GM23248 (cell line): ENCODE measurements around the gene C1RL. TPM values are rescaled to one million over a fixed set of nuclear protein-coding genes. Genes with fewer than 3 reads are reported as not detected.

Experiments
- DNase-seq: peaks from one replicate; pipeline ENCODE4 v3.0.0-alpha.2; 2015
- H2AFZ ChIP-seq: fragments of 200-600 bp; sonication (generic); 2 replicates; pipeline ENCODE4 v1.6.1; 2016; ENCODE audit warnings: antibody characterized with exemption
- H3F3A ChIP-seq: fragments of 200-600 bp; sonication (generic); 2 replicates; pipeline ENCODE4 v1.6.1; 2016; ENCODE audit warnings: mild to moderate bottlenecking, antibody characterized with exemption, mixed run types; ENCODE audit not compliant: insufficient read depth
- H3K27ac ChIP-seq: fragments of 200-600 bp; sonication (generic); 2 replicates; pipeline ENCODE4 v1.5.1; 2016; ENCODE audit warnings: mild to moderate bottlenecking
- H3K27me3 ChIP-seq: fragments of 200-600 bp; sonication (generic); replicated peaks from 2 replicates; pipeline ENCODE4 v1.6.1; 2016; ENCODE audit warnings: mild to moderate bottlenecking; ENCODE audit not compliant: insufficient read depth
- H3K36me3 ChIP-seq: fragments of 200-600 bp; sonication (generic); 2 replicates; pipeline ENCODE4 v1.6.1; 2016; ENCODE audit warnings: low read depth, mild to moderate bottlenecking
- H3K4me1 ChIP-seq: fragments of 200-600 bp; sonication (generic); 2 replicates; pipeline ENCODE4 v1.6.1; 2016; ENCODE audit warnings: mild to moderate bottlenecking; ENCODE audit not compliant: insufficient read depth
- H3K4me2 ChIP-seq: fragments of 200-600 bp; sonication (generic); one replicate; pipeline ENCODE4 v1.6.1; 2016; ENCODE audit warnings: mild to moderate bottlenecking; ENCODE audit not compliant: unreplicated experiment
- H3K4me3 ChIP-seq: fragments of 200-600 bp; sonication (generic); 2 replicates; pipeline ENCODE4 v1.5.1; 2016; ENCODE audit warnings: mild to moderate bottlenecking
- H3K79me2 ChIP-seq: fragments of 200-600 bp; sonication (generic); 2 replicates; pipeline ENCODE4 v1.6.1; 2016; ENCODE audit warnings: mild to moderate bottlenecking; ENCODE audit not compliant: insufficient read depth
- H3K9ac ChIP-seq: fragments of 200-600 bp; sonication (generic); 2 replicates; pipeline ENCODE4 v1.6.1; 2016; ENCODE audit warnings: mild to moderate bottlenecking
- H3K9me2 ChIP-seq: fragments of 200-600 bp; sonication (generic); 2 replicates; pipeline ENCODE4 v1.6.1; 2016; ENCODE audit warnings: mixed run types, mild to moderate bottlenecking, moderate library complexity; ENCODE audit not compliant: insufficient read depth
- H3K9me3 ChIP-seq: fragments of 200-600 bp; sonication (generic); one replicate; pipeline ENCODE4 v1.6.1; 2017; ENCODE audit warnings: low read depth
- H4K20me1 ChIP-seq: fragments of 200-600 bp; sonication (generic); 2 replicates; pipeline ENCODE4 v1.6.0; 2016; ENCODE audit not compliant: insufficient read depth
- EZH2 ChIP-seq: fragments of 200-600 bp; sonication (generic); IDR thresholded peaks from 2 replicates; pipeline ENCODE4 v1.6.1; 2018; ENCODE audit warnings: antibody characterized with exemption, mild to moderate bottlenecking; ENCODE audit not compliant: insufficient read depth, poor library complexity, severe bottlenecking
- EZH2phosphoT487 ChIP-seq: fragments of 200-600 bp; sonication (generic); IDR thresholded peaks from 2 replicates; pipeline ENCODE4 v1.6.1; 2018; ENCODE audit warnings: antibody characterized with exemption, moderate library complexity, mild to moderate bottlenecking, low read depth; ENCODE audit not compliant: insufficient read depth
- WGBS, 2 experiments: methylation state at CpG; one replicate each; pipeline ENCODE4 v1.1.6; 2015 to 2017; ENCODE audit warnings: low lambda C conversion rate in 2 of 2, low coverage in 1 of 2; ENCODE audit errors: missing lambda C conversion rate in 2 of 2; 5-methylcytosine and 5-hydroxymethylcytosine counted together
- in situ Hi-C: fragments of 300-500 bp; cut with MboI; formaldehyde crosslinking; loops from 2 replicates; pipeline ENCODE4 v1.15.0; 2020
- polyA plus RNA-seq: library from polyadenylated mRNA; unstranded; fragments of >200 nt; fragmentation: Nextera tagmentation; extraction: Ambion mirVana; gene quantifications from 2 replicates; pipeline ENCODE4 v1.2.1, GENCODE V29; 2016
- total RNA-seq: library from RNA; depleted of rRNA; stranded (reverse); fragments of >200 nt; shearing (Covaris generic); gene quantifications from 2 replicates; pipeline ENCODE4 v1.2.3, GENCODE V29; 2014

C1RL gene
- total and polyA plus RNA-seq, 2 experiments from 2014 or later: 14.3 to 22.2 TPM

- Histone ChIP-seq H3K4me3 (no peak overlapping the region), H3K4me1 (peaks cover 11% of the 10 kb centered on the region; the same call in 1 of the 2 replicates), H3K36me3 (0 out of 2 replicates have a peak, but pooled peaks cover 10% of the 10 kb centered on the region), H3K4me2 (no peak overlapping the region), H3K9ac (no peak overlapping the region), H3K79me2 (no peaks in the 10 kb centered on the region), H4K20me1 (no peaks in the 10 kb centered on the region), H3F3A (0 out of 2 replicates have a peak, but pooled peaks cover 4% of the 10 kb centered on the region), H3K27ac (no peak overlapping the region), H2AFZ (no peak overlapping the region), H3K9me2 (no peaks in the 10 kb centered on the region), H3K27me3 (no peaks in the 10 kb centered on the region), H3K9me3 (no peaks in the 10 kb centered on the region)
- DNase-seq: no peak
- 73 to 75% methylated on average over 7 of the region's 7 CpGs for WGBS, 2 experiments
- TF ChIP-seq EZH2 (no peak), EZH2phosphoT487 (no peak)
- in situ Hi-C loops: no loop called here
Measured at GRCh38 chr12:7146228-7146627, 37.2 kb upstream of the C1RL start.

- Histone ChIP-seq H3K27ac (no peak overlapping the region), H3K4me1 (peaks cover 11% of the 10 kb centered on the region; the same call in 1 of the 2 replicates), H3F3A (0 out of 2 replicates have a peak, but pooled peaks cover 4% of the 10 kb centered on the region), H3K9me3 (no peaks in the 10 kb centered on the region), H3K36me3 (0 out of 2 replicates have a peak, but pooled peaks cover 10% of the 10 kb centered on the region), H3K9me2 (no peaks in the 10 kb centered on the region), H2AFZ (no peak overlapping the region), H3K27me3 (no peaks in the 10 kb centered on the region), H3K9ac (no peak overlapping the region), H3K4me3 (no peak overlapping the region), H3K79me2 (no peaks in the 10 kb centered on the region), H3K4me2 (no peak overlapping the region), H4K20me1 (no peaks in the 10 kb centered on the region)
- WGBS, 2 experiments: 70 to 72% methylated on average over 4 of the region's 4 CpGs
- peak; percentile 29 for DNase-seq
- in situ Hi-C loops: no loop called here
- TF ChIP-seq EZH2phosphoT487 (no peak), EZH2 (no peak)
Measured at GRCh38 chr12:7145671-7146070, 36.7 kb upstream of the C1RL start.

GRCh38 chr12:7144414-7145120 is 35.6 kb upstream of the C1RL start:
- H3F3A ChIP-seq: 0 out of 2 replicates have a peak, but pooled peaks cover 4% of the 10 kb centered on the region
- H3K4me2 ChIP-seq: no peak overlapping the region
- 31 to 33% methylated on average over 11 of the region's 11 CpGs for WGBS, 2 experiments
- peaks cover 11% of the 10 kb centered on the region; the same call in 1 of the 2 replicates for H3K4me1 ChIP-seq
- H4K20me1 ChIP-seq: no peaks in the 10 kb centered on the region
- H3K9me2 ChIP-seq: no peaks in the 10 kb centered on the region
- in situ Hi-C loops: no loop called here
- H3K27ac ChIP-seq: no peak overlapping the region
- H3K79me2 ChIP-seq: no peaks in the 10 kb centered on the region
- peak; percentile 62 for DNase-seq
- H2AFZ ChIP-seq: peak overlapping the region; percentile 56; the same call in 1 of the 2 replicates
- 0 out of 2 replicates have a peak, but pooled peaks cover 7% of the 10 kb centered on the region for H3K36me3 ChIP-seq
- no peaks in the 10 kb centered on the region for H3K27me3 ChIP-seq
- no peak overlapping the region for H3K9ac ChIP-seq
- no peak overlapping the region for H3K4me3 ChIP-seq
- no peaks in the 10 kb centered on the region for H3K9me3 ChIP-seq
- TF ChIP-seq EZH2phosphoT487: no peak
- no peak for TF ChIP-seq EZH2

- Histone ChIP-seq H3K79me2 (no peaks in the 10 kb centered on the region), H3K9ac (no peak overlapping the region), H2AFZ (no peak overlapping the region), H3K4me1 (peaks cover 11% of the 10 kb centered on the region; the same call in 1 of the 2 replicates), H3K27ac (no peak overlapping the region), H3K9me2 (no peaks in the 10 kb centered on the region), H3K4me2 (no peak overlapping the region), H3K4me3 (no peak overlapping the region), H3K36me3 (peaks cover 8% of the 10 kb centered on the region; the same call in 1 of the 2 replicates), H4K20me1 (no peaks in the 10 kb centered on the region), H3K27me3 (no peaks in the 10 kb centered on the region), H3K9me3 (no peaks in the 10 kb centered on the region), H3F3A (0 out of 2 replicates have a peak, but pooled peaks cover 4% of the 10 kb centered on the region)
- DNase-seq: no peak
- WGBS, 2 experiments: 88 to 89% methylated on average over 7 of the region's 7 CpGs
- in situ Hi-C loops: no loop called here
- TF ChIP-seq EZH2phosphoT487 (no peak), EZH2 (no peak)
Measured at GRCh38 chr12:7143564-7143963, 34.5 kb upstream of the C1RL start.
